ENCODE measurements around the gene ZDHHC7. TPM values are rescaled to one million over a fixed set of nuclear protein-coding genes. Genes with fewer than 3 reads are reported as not detected.
A peak's percentile ranks its signal among the peaks of the same experiment; 100 is the strongest.

The ZDHHC7 gene
- total RNA-seq, 1 donor from 2014 or later, result 61.4 TPM

DNA sequence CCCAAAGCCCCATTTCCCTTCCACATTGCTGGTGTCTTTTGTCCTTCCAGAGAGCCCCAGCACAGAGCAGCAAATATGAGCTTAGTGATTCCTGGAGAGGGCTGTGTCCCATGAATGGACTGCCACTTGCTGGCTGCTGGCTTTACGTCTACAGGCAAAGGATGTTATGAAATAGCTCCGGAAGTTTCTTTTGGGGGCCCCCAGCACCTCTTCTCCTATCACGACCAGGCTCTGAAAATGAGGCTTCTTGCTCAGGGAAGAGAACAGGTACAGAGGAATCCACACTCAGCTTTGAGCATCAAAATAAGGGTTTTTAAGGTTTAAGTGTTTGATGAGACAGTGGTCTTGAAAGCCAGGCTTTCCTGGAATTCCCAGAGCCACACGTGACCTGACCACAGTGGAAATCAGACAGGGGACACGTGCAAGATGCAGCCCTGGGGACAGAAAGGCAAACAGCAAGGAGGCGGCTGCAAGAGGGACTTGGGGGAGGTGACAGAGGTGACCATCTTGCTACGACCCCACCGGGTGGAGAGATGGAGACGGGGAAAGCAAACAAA, 58.1 kb downstream of the ZDHHC7 start:
- H3K4me3 ChIP-seq (ENCODE audit: low read depth, low read length), result no peak overlapping the region
- TF ChIP-seq, protein P1, sequence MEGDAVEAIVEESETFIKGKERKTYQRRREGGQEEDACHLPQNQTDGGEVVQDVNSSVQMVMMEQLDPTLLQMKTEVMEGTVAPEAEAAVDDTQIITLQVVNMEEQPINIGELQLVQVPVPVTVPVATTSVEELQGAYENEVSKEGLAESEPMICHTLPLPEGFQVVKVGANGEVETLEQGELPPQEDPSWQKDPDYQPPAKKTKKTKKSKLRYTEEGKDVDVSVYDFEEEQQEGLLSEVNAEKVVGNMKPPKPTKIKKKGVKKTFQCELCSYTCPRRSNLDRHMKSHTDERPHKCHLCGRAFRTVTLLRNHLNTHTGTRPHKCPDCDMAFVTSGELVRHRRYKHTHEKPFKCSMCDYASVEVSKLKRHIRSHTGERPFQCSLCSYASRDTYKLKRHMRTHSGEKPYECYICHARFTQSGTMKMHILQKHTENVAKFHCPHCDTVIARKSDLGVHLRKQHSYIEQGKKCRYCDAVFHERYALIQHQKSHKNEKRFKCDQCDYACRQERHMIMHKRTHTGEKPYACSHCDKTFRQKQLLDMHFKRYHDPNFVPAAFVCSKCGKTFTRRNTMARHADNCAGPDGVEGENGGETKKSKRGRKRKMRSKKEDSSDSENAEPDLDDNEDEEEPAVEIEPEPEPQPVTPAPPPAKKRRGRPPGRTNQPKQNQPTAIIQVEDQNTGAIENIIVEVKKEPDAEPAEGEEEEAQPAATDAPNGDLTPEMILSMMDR (conservative IDR thresholded peaks at IDR 0.05; ENCODE audit: low read depth, low read length), result no peak
- no peak for DNase-seq (ENCODE audit: low read depth)

DNA sequence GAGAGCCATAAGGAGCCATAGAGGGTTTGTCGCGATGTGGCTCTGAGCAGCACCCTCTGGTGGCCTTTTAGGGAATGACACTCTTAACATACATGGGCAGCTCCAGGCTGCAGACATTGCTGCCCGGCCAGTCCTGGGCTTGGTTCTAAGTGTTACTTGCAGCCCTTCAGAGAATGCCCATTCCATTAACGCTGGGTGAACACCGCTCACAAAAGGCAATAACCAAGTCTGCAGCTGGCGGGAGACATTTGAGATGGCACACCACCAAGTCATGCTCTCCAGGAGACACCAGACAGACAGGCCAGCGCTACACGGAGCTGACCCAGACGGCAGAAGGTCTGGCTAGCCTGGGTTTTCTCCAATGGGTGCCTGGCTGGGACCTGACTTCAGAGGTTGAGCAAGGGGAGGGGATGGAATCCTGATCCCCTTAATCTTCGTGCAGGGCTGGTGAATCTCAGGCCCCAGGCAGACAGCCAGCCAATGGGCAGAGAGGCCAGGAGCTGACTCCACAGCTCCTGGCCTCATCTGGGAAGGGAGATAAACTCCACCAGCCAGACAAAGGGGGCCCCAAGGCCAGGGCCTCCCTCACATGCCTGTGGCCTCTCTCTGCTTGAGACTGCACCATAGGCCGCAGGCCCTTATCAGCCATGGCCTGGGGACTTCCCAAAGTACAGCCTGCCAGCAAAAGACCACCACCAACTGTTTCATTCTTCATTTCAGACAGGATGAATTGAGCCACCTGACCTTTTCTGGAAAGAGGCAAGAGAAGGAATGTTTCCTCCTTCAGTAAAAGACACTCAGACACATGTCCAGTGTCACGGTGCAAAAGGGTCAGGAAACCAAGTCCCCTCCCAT, 58.8 kb downstream of the ZDHHC7 start:
- no peak for DNase-seq (ENCODE audit: low read depth)
- no peak overlapping the region for H3K4me3 ChIP-seq (ENCODE audit: low read depth, low read length)
- TF ChIP-seq, protein P1 (conservative IDR thresholded peaks at IDR 0.05; ENCODE audit: low read depth, low read length), result peak; percentile 83

DNA sequence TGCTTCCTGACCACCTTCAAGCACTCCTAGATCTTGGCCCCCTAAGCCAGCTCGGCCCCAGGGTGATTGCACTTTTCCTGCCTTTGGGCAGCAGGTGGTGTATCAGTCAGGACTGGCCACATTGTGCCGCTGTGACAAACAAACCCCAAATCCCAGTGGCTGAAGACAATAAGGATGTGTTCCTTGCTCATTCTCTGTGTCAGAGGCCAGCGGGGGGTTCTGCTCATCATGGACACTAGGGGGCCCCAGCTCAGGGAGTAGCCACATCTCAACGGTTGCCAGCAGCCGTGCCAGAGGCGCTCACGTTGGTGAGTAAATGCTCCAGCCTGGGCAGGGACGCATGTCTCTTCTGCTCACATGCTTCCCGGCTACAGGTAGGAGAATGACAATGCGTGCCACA, 60.4 kb downstream of the ZDHHC7 start:
- H3K4me3 ChIP-seq (ENCODE audit: low read depth, low read length), result no peak overlapping the region
- DNase-seq (ENCODE audit: low read depth), result no peak
- TF ChIP-seq, protein P1 (conservative IDR thresholded peaks at IDR 0.05; ENCODE audit: low read depth, low read length), result peak; percentile 48

DNA sequence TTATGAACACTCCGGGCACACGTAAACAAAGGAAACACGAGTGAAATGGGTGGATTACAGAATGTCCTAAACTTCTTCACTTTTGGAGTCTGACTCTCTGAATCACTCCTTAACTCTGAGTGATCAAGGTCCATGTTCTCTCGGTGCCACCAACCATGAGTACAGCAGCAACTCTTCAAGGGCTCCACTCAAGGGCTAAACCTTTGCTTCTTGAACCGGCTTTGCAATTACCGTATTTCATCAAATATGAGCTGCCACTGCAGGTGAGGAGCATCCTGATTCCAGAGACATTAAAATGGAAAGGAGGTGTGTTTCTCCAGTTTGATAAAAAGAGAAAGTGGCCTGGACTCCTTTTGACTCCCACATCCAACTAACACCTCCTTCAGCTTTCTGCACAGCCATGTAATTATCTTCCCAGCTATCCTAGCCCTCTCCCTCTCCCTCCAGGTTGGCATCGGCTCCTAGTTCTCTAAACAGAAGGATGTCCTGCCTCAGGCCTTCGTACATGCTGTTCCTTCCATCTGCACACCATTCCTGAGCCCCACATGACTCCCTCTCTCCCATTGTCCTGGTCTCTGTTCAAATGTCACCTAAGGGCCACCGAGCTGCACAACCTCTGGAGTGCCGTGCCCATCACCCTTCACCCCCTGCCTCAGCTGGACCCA, 61.4 kb downstream of the ZDHHC7 start:
- no peak for DNase-seq (ENCODE audit: low read depth)
- TF ChIP-seq, protein P1 (conservative IDR thresholded peaks at IDR 0.05; ENCODE audit: low read depth, low read length), result no peak
- no peak overlapping the region for H3K4me3 ChIP-seq (ENCODE audit: low read depth, low read length)

DNA sequence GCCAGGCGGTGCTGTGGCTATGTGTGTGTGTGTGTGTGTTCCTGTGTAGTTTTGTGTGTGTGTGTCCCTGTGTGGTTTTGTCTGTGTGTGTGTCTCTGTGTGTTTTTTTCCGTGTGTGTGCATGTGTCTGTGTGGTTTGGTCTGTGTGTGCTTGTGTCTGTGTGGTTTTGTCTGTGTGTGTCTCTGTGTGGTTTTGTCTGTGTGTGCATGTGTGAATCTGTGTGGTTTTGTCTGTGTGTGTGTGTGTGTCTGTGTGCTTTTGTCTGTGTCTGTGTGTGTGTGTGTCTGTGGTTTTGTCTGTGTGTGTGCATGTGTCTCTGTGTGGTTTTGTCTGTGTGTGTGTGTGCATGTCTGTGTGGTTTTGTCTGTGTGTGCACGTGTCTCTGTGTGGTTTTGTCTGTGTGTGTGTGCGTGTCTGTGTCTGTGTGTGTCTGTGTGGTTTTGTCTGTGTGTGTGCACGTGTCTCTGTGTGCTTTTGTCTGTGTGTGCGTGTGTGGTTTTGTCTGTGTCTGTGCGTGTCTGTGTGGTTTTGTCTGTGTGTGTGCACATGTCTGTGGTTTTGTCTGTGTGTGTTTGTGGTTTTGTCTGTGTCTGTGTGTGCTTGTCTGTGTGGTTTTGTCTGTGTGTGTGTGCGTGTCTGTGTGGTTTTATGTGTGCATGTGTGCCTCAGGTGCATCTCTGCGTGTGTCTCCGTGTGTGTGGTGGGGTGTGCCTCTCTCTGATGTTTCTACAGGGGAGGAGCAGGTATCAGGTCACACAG, 62.3 kb downstream of the ZDHHC7 start:
- TF ChIP-seq, protein P1 (conservative IDR thresholded peaks at IDR 0.05; ENCODE audit: low read depth, low read length), result no peak
- no peak overlapping the region for H3K4me3 ChIP-seq (ENCODE audit: low read depth, low read length)

DNA sequence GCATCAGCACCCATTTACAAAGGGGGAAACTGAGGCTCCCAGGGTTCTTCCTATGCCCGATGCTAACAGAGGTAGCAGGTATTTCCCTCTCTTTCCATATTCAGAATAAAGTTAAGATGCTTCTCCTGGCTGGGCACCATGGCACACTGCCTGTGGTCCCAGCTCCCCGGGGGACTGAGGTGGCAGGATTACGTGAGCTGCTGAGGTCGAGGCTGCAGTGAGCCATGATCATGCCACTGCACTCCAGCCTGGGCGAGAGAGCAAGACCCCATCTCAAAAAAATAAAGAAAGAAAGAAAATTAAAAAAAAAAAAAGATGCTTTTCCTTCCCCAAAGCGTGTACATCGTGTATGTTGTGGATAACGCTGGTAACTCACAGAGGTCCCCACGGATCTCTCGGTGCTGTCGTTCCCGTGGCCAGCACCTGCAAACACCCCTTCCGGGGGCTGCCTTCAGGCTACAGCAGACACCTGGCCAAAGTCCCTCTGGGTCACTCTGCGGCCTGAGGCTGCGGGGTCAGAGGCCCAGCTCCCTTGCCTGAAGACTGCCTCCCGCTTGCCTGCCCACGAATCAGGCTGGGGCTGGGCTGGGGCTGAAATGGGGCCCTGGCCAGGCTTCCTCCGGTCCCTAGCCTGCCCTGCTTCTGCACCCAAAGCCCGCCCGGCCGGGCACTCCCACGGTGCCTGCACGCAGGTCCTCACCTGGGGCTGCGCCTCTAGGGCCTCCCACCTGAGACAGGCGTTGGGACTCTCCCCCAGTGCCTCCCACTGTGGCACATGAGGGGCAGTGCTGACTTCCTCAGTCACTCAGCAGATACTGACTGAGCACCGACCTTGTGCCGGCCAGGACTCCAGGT, 63.1 kb downstream of the ZDHHC7 start:
- TF ChIP-seq, protein P1 (conservative IDR thresholded peaks at IDR 0.05; ENCODE audit: low read depth, low read length), result no peak
- DNase-seq (ENCODE audit: low read depth), result no peak

More for the DNA sequence above, 62.3 kb downstream of the ZDHHC7 start:
- no peak for DNase-seq (ENCODE audit: low read depth)

More for the DNA sequence above, 63.1 kb downstream of the ZDHHC7 start:
- no peak overlapping the region for H3K4me3 ChIP-seq (ENCODE audit: low read depth, low read length)
